H1 (cell line): Measurements from ENCODE around the gene STK32C.

Source experiments
- EGR1 ChIP-seq: IDR thresholded peaks from 2 replicates; pipeline ENCODE4 v1.6.1; 2011; ENCODE audit warnings: low read depth, low read length, borderline replicate concordance
- EP300 ChIP-seq, 2 experiments: IDR thresholded peaks; 1 replicate in 1 of 2; 2 replicates in 1 of 2; pipeline ENCODE4 v1.6.1; 2011 to 2012; ENCODE audit warnings: low read depth in 2 of 2, low read length in 2 of 2, mild to moderate bottlenecking in 2 of 2, borderline replicate concordance in 1 of 2, inconsistent platforms in 1 of 2, moderate library complexity in 1 of 2
- EZH2 ChIP-seq: fragments of 200-600 bp; sonication (generic); IDR thresholded peaks from 2 replicates; pipeline ENCODE4 v1.7.1; 2012; ENCODE audit warnings: low read depth, mild to moderate bottlenecking, moderate library complexity, low read length, inconsistent platforms; ENCODE audit not compliant: severe bottlenecking
- FOSL1 ChIP-seq: IDR thresholded peaks from 2 replicates; pipeline ENCODE4 v1.6.1; 2011; ENCODE audit warnings: mild to moderate bottlenecking, low read depth, low read length, moderate library complexity; ENCODE audit not compliant: insufficient read depth
- POLR2A ChIP-seq, 2 experiments: IDR thresholded peaks; 1 replicate in 1 of 2; 2 replicates in 1 of 2; pipeline ENCODE4 v1.6.1; 2011; ENCODE audit warnings: low read depth in 2 of 2, low read length in 2 of 2, mild to moderate bottlenecking in 2 of 2; ENCODE audit errors: control extremely low read depth in 1 of 2
- POLR2AphosphoS5 ChIP-seq: IDR thresholded peaks from 2 replicates; pipeline ENCODE4 v1.6.1; 2011; ENCODE audit warnings: low read depth, low read length
- RFX5 ChIP-seq: IDR thresholded peaks from 2 replicates; pipeline ENCODE4 v1.6.1; 2011; ENCODE audit warnings: low read depth, low read length, improper control_type of control experiment, borderline replicate concordance
- SIN3A ChIP-seq, 2 experiments: IDR thresholded peaks in 1 of 2; conservative IDR thresholded peaks in 1 of 2; 2 replicates each; pipeline ENCODE4 v1.6.1; 2011 to 2012; ENCODE audit warnings: low read length in 2 of 2, improper control_type of control experiment in 1 of 2, low read depth in 1 of 2, mild to moderate bottlenecking in 1 of 2
- SUZ12 ChIP-seq: fragments of 200-600 bp; sonication (generic); IDR thresholded peaks from 2 replicates; pipeline ENCODE4 v1.6.1; 2012; ENCODE audit warnings: mild to moderate bottlenecking, inconsistent platforms, low read length, moderate library complexity, mixed read lengths
- TAF1 ChIP-seq: IDR thresholded peaks from 2 replicates; pipeline ENCODE4 v1.6.1; 2011; ENCODE audit warnings: mild to moderate bottlenecking, low read depth, low read length
- USF2 ChIP-seq: IDR thresholded peaks from 2 replicates; pipeline ENCODE4 v1.6.1; 2011; ENCODE audit warnings: low read length, improper control_type of control experiment
- TF ChIP-seq, protein P1 (sequence below), 3 experiments: IDR thresholded peaks; 1 replicate in 2 of 3; 2 replicates in 1 of 3; pipeline versions ENCODE4 v1.5.1 to v1.6.1; 2011; ENCODE audit warnings: low read length in 3 of 3, mild to moderate bottlenecking in 3 of 3, inconsistent platforms in 2 of 3, low read depth in 1 of 3, moderate library complexity in 1 of 3; ENCODE audit not compliant: insufficient read depth in 1 of 3; ENCODE audit errors: control extremely low read depth in 1 of 3

DNA sequence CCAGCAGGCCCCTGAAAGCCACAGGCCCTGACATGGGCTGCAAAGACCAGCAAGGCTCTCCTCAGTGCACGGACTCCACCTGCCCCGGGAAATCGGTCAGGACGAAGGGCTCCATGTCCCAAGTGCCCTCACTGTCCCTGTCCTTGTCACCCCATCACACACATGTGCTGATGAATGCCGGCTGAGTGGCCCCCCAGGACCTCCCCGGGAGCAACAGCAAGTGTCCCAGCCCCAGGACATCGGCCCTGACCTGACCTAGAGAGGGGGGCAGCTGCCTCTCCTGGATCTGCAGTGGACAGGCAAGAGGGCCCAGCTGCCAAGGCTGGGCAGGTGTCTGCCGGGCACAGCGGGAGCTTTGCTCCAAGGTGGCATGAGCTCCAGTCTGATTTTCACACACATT, 49.8 kb downstream of the STK32C start:
- TF ChIP-seq TAF1: no peak
- TF ChIP-seq SUZ12: no peak
- no peak for TF ChIP-seq USF2
- TF ChIP-seq FOSL1: no peak
- TF ChIP-seq POLR2AphosphoS5: no peak
- TF ChIP-seq, protein P1, sequence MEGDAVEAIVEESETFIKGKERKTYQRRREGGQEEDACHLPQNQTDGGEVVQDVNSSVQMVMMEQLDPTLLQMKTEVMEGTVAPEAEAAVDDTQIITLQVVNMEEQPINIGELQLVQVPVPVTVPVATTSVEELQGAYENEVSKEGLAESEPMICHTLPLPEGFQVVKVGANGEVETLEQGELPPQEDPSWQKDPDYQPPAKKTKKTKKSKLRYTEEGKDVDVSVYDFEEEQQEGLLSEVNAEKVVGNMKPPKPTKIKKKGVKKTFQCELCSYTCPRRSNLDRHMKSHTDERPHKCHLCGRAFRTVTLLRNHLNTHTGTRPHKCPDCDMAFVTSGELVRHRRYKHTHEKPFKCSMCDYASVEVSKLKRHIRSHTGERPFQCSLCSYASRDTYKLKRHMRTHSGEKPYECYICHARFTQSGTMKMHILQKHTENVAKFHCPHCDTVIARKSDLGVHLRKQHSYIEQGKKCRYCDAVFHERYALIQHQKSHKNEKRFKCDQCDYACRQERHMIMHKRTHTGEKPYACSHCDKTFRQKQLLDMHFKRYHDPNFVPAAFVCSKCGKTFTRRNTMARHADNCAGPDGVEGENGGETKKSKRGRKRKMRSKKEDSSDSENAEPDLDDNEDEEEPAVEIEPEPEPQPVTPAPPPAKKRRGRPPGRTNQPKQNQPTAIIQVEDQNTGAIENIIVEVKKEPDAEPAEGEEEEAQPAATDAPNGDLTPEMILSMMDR (IDR thresholded peaks at IDR 0.05; ENCODE audit: control extremely low read depth in 1 of 3, insufficient read depth in 1 of 3, low read depth in 1 of 3, low read length in 3 of 3): no peak
- TF ChIP-seq EZH2: no peak
- no peak for TF ChIP-seq RFX5
- TF ChIP-seq SIN3A (conservative IDR thresholded peaks at IDR 0.05 in 1 of 2, IDR thresholded peaks at IDR 0.05 in 1 of 2; ENCODE audit: low read depth in 1 of 2, low read length in 2 of 2): no peak
- no peak for TF ChIP-seq EGR1
- no peak for TF ChIP-seq POLR2A (IDR thresholded peaks at IDR 0.05; ENCODE audit: control extremely low read depth in 1 of 2, low read depth in 2 of 2, low read length in 2 of 2)
- no peak for TF ChIP-seq EP300 (IDR thresholded peaks at IDR 0.05; ENCODE audit: borderline replicate concordance in 1 of 2, low read depth in 2 of 2, low read length in 2 of 2)
